HT-29 (cell line): ENCODE data around the gene CCNG2. TPM values are rescaled to one million over a fixed set of nuclear protein-coding genes. Genes with fewer than 3 reads are reported as not detected.
"Not testable (repeated sequence)": the region's sequence is repeated elsewhere in the genome, so short reads cannot be mapped to it uniquely, and the experiment has no call there.

ENCODE experiments used
- DNase-seq: peaks from one replicate; pipeline ENCODE4 v3.0.0-alpha.2; 2015; ENCODE audit warnings: low spot score
- total RNA-seq: library from RNA; depleted of rRNA; stranded (reverse); fragments of >200 nt; shearing (Covaris generic); gene quantifications from 2 replicates; pipeline ENCODE4 v1.2.3, GENCODE V29; 2014; rRNA removed

The CCNG2 gene, protein sequence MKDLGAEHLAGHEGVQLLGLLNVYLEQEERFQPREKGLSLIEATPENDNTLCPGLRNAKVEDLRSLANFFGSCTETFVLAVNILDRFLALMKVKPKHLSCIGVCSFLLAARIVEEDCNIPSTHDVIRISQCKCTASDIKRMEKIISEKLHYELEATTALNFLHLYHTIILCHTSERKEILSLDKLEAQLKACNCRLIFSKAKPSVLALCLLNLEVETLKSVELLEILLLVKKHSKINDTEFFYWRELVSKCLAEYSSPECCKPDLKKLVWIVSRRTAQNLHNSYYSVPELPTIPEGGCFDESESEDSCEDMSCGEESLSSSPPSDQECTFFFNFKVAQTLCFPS
- total RNA-seq = 5.6 and 6.0 TPM in 2 replicates

DNA sequence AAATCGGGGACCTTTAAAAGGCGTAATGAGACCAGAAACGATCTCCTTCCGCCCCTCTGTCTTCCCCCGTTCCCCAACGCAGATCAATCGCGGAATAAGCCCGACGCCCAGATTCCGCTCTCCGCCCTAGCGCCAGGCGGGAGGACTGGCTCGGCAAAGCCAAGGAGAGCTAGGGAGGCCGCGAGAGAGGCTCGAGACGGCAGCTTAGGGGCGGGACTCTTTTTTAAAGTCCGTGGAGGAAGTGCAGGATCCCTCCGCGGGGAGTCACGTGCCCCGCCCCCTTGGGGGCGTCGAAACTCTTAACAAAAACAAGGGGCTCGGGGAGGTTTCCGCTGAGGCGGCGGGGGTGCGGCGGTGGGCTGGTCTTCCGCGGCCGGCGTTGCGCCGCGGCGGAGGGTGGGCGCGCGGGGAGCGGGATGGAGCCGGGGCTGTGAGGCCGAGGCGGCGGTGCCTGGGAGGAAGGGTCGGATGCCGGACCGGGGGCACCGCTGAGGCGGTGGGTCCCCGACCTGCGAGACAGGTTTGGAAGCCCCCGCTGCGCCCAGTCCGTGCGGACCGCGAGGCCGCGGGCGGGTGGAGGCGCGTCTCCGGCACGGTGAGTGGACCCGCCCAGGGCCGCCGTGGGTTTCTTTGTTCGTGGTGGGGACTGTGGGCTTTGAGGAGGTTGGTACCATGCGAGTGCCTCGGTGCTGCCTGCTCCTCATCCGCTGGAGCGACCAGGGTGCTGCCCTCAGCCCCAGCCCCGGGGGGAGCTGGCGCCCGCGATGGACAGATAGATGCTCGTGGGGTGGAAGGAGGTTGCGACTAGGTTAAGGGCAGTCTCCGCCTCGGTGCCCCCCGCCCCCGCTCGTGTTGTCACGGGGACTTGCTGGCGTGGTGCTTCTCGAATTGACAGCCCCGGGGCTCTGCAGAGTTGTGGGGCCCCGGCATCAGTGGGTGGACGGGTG, at the start of gene CCNG2:
CCNG2 (plus strand) TSS at position 296 of the 947 bp plus-strand sequence. CDS start 1,326 bp downstream, outside the sequence.
- DNase-seq = no peak

DNA sequence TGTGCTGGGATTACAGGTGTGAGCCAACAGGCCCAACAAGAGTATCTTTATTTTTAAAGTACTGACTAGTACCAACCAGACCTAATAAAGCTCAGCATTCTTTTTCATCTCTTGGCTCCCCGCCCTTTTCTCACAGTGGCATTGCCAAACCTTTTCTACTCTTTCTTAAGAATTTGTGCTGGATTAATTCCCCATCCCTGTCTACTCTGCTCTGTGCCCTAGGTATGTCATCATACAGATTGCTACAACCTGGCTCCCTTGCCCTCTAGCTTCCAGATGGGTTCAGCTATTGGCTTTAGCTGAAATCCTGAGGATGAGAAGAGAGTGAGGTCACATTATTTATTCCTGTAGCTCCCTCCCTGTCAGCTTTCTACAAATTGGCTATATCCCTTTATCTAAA, 46.3 kb upstream of the CCNG2 start:
- DNase-seq = no peak

DNA sequence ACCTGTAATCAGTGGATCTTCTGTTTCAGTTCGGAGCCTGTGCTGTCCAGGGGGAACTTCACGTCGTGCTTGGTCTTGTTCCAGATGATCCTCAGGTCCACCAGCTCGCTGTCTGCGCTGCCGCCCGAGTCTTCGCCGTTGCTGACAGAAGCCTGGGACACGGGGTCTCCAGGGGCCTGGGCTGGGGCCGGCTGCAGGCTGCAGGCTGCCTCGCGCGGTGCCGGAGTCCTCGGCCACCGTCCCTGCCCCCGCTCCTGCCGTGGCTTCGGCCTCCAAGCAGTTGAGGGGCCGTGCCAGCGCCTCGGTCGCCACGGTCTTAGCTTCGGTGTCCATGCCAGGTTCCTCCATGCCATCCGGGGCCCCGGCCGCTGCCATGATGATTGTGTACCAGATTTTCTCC, 43.9 kb upstream of the CCNG2 start:
- DNase-seq = no peak

DNA sequence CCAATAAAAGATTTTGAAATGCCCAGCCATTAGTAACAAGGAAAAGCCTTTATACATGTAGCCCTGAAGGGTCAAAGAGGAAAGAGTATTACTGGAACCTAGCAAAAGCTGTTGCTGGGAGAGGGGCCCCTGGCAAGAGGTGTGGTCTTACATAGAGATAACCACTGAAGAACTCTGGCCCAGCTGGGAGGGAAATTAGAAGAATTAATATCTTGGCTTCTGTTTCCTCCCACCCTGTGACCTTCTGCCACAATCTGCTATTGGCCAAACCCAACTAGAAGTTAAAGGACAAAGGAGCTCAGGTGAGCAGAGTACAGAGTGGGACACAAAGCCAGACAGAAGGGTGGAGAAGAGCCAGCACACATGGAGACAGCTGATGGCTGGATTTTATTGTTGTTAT, 39.3 kb upstream of the CCNG2 start:
- no peak for DNase-seq

DNA sequence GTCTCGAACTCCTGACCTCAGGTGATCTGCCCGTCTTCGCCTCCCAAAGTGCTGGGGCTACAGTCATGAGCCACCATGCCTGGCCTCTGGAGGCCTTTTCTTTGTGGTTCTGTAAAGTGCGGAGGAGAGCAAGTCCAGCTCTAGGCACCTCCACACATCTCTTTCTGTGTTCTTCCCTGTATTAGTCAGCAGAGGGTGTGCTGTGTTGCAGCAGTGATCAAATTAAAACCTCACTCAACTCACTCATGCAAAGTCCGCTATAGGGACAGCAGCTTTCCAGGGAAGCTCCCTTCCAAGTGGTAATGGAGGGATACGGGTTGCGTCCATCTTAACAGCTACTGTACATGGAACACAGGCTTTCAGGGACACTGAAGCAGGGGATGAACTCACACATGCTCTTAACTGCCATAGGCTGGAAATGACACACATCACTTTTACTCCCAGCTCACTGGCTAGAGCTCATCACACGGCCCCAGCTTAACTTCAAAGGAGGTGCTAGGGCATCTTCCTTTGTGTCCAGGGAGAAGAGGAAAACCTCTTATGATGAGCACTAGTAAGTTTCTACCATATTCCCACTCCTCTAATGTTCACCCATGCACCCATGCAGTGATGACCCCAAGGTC, 36.0 kb upstream of the CCNG2 start:
- no peak for DNase-seq

DNA sequence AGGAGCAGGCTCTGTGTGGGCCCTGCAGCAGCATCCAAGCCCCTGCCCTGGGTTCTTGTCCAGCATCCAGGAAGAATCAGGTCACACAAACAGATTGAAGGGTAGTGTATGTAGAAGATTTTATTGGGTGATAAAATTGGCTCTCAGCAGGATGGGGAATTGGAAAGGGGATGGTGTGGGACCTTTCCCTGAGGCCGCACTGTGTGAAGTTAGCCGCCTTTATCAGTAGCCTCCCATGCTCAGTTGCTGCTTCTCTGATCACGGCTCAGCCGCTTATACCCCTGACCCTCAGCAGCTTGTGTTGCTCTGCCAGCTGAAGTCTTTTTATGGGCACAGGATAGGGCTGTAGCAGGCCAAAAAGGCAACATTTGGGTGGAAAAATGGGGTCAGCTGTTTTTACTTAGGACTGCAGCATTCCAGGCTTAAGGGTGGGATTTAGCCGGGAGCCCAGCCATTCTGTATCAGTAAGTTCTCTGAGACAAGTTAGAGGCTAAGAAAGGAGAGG, 35.2 kb upstream of the CCNG2 start:
- DNase-seq = no peak

DNA sequence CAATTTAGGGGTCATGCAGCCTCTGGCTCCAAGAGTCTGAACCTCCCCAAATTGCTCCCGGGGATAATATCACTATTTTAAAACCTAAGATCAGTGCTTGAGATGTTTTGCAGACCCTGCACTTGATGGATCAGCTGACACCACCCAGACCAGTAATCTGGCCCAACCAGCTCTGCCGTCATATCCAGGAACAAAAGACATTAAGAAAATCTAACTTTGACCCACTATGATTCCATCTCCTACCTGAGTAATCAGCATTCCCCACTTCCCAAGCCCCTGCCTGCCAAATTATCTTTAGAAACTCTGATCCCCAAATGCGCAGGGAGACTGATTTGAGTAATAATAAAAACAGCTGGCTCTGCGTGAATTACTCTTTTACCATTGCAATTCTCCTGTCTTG, 34.4 kb upstream of the CCNG2 start:
- DNase-seq = no peak

DNA sequence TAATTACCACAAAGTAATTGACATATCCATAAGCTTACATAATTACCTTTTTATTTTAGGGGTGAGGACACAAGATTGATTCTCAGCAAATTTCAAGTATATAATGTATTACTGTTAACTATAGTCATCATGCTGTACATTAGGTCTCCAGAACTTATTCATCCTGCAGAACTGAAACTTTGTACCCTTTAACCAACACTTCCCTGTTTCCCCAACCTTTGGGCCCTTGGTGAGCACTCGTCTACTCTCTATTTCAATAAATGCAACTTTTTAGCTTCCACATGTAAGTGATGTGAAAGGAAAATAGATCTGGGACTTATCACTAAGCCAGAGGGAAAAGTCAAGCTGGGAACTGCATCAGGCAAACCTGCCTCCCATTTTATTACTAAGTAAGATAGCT, 33.6 kb upstream of the CCNG2 start:
- no peak for DNase-seq

DNA sequence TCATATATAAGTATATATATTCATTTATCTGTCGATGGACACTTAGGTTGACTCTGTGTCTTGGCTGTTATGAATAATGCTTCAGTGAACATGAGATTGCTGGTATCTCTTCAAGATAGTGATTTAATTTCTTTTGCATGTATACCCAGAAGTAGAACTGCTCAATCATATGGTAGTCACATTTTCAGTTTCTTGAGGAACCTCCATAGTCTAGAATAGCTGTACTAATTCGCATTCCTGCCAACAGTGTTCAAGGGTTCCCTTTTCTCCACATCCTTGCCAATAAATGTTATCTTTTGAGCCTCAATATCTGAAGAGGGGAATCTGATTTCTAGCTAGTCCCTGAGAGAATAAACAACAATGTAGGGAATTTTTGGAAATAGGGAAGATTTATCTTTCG, 32.4 kb upstream of the CCNG2 start:
- DNase-seq = no peak

DNA sequence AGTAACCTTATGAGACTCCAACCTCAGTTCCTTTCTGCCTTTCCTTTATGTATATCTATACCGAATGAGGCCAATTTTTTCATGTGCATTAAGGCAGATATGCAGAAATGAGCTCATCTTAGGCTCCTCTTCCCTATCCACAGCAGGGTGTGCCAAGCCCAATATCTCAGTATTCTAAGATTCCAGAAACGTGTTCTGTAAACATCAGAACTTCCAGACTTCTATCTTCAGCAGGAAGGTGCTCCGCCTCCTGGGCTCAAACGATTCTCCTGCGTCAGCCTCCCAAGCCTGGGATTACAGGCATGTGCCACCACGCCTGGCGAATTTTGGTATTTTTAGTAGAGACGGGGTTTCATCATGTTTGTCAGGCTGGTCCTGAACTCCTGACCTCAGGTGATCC, 31.0 kb upstream of the CCNG2 start:
- DNase-seq = no peak

DNA sequence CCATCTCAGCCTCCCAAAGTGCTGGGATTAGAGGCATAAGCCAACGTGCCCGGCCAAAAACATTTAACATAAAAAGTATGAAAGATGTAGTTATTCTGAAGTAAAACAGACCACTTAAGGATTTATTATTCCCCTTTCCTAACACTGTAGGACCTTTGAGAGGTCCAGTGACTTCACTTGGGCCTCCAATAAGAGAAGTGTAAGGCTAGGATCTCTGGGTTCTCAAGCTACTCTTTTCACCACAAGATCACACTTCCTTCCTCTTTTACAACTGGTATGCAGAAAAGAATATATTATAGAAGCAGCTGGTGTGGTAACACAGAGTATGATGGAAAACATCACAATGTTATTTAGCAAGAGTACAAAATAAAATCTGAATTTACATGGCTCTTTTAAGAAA, 30.2 kb upstream of the CCNG2 start:
- DNase-seq = no peak

DNA sequence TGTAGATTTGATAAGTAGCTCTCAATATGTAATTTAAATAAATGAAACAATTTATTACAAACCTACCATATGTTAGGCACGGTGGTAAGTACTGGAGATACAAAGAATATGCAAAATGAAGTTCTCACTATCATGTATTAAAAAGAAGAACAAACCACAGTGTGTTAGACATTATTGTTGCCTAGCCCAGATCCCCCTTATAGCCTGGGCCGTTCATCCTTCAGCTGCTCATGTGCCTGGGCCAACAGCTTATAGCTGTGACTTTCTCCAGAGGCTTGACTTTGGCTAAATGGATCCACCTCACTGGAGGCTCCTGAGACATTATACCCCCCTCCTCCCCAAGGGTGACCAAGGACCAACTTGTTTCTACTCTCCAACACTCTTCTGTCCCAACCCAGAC, 29.8 kb upstream of the CCNG2 start:
- no peak for DNase-seq

DNA sequence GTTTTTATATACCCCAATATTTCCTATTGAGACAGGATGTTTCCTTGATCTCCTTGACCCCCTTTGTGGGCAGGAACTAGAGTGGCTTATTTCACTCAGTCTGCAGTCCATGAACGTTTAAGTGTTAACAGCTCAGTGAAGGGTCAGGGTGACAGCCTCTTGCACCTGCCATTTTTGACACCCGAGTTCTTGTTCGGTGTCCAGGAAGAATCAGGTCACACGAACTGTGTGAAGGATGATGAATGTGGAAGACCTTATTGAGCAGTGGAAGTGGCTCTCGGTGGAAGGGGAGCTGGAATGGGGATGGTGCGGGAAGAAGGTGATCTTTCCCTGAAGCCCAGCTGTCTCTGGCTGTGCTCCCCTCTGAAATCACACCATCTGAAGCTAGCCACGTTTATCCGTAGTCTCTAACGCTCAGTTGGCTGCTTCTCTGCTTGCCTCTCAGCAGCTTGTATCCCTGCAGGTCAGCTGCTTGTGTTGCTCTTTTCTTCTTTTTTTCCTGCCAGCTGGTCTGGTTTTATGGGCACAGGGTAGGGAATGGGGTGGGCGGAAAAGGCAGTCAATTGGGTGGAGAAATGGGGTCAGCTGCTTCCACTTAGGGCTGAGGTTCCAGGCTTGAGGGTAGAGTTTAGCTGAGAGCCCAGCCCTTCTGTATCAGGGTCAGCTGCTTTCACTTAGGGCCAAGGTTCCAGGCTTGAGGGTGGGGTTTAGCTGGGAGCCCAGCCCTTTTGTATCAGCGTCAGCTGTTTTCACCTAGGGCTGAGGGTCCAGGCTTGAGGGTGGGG, 29.0 kb upstream of the CCNG2 start:
- DNase-seq = no peak

DNA sequence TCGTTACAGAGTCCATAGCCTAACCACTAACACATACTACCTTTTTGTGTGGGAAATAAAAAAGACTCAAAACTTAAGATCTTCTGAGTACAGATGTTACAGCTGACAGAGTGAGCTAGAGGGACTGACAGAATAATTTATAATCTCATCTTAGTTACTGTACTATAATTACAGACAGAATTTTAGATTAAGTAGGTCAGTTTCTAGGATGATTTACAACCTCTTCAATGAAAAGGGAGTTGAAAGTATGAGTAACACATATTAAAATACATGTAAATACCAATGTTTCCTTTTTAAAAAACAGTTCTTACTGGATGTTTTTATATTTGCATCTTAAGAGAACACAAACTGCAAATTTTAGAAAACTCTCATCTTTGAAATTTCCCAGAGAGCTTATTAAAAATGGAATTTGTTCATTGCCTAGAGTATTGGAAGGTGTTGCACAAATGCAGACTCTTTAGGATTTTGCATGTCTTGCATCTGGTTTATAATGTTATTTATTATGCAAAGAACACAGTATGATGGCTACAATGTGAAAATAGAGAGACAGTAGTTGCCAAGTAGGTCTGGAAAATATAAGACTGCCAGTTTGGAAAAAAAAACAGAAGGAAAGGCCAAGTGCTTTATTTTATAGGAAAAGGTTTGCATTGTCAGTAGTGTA, 24.2 kb upstream of the CCNG2 start:
- DNase-seq = no peak

DNA sequence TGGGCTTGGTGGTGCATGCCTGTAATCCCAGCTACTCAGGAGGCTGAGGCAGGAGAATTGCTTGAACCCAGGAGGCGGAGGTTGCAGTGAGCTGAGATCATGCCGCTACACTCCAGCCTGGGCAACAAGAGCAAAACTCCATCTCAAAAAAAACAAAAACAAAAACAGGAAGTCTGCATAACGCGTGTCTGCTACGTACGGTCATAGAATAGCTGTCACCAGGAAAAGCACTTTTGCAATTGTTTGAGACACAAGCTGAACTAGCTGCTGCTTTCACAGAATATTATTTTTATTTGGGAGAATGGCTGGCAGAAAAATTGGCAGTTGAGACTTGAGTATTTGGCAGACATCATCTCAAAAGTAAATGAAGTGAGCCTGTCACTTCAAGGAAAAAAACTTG, 19.6 kb upstream of the CCNG2 start:
- not testable (repeated sequence) for DNase-seq

DNA sequence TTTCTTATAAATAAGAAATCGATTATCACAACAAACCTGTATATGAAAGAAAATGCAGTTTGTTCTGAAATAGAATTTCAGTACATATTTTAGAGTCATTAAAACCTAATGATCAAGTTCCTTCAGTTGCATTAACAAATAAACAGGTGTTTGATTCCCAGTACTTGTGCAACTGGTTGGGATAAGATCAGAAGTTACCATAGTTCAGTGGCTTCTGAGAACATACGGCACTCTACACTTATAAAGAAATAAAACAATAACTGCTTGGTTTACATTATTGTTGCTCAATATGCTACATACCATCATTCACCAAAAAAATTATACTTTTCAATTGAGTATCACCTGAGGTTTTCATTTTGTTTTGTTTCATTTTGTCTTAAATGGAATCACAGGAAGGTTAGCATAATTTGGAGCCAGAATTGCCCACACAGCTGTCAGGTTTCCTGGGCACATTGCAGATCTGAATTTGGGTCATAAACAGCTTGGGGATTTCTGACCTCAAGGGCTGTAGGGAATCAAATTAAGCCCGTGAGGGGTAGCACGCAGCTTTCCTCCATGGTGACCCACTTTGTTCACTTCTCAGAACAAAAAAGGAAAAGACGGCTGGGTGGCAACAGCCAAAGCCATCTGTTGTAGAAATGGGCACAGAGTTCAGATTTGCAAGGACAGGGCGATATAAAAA, 14.9 kb upstream of the CCNG2 start:
- no peak for DNase-seq

DNA sequence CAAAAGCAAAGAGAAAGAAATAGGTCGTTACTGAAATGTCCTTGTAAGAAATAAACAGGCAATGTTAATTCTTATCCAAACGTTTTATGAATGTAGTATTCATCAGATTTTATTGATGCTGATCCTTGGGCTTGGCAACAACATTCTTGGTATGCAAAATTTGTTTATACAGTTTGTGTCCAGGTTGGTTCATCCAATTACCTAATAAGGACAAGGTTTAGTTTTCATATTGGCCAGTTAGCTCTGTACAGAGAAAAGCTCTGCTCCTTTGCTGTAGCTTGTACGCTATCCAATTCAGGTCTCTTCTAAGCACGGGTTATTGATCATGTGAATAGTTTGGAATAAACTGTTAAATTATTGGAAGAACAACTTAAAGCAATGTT, 14.4 kb upstream of the CCNG2 start:
- DNase-seq = no peak

DNA sequence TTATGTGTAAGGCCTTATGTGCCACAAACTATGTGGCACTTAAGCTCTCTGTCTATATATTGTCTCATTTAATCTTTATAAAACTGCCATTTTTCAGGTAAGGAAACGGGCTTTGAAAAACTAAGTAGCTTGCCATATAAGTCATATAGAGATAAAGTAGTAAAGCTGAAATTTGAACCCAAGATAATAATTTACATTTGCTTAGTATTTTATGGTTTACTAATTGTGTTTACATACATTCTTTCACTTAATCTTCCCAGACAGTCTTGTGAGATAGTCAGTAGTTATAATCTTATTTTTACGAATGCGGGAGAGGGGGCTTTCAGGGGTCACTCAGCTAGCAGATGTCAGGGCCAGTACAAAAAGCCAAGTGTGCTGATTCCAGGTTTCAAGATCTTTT, 13.9 kb upstream of the CCNG2 start:
- DNase-seq = no peak

DNA sequence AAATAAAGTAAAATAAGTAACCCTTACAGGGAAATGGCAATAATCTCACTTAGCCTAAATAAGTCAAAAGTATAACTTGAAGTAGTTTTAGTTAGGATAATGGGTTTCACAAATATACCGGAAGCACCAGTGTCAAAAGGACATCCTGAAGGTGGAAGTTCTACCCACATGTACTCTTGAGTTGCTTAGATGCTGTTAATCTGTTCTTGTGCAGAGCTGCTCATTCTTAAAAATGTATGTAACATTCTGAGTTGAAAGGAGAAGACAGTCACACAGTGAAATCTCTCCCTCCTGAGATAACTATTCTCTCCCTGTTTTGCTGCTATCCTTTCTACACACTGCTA, 11.2 kb upstream of the CCNG2 start:
- no peak for DNase-seq
